Mucosa of stomach (tissue), 1 donor: Measurements from ENCODE around the gene GAS2L1.
"Not testable (repeated sequence)": the region's sequence is repeated elsewhere in the genome, so short reads cannot be mapped to it uniquely, and the experiment has no call there.

ENCODE experiments used
- H3K27me3 ChIP-seq: one replicate; pipeline ENCODE4 v1.7.0; 2013; ENCODE audit warnings: mild to moderate bottlenecking, low read length; ENCODE audit not compliant: control insufficient read depth, insufficient read depth
- H3K36me3 ChIP-seq: one replicate; pipeline ENCODE4 v1.7.0; 2013; ENCODE audit warnings: low read length; ENCODE audit not compliant: control insufficient read depth, insufficient read depth
- H3K4me1 ChIP-seq: one replicate; pipeline ENCODE4 v1.7.0; 2013; ENCODE audit warnings: mild to moderate bottlenecking, low read length; ENCODE audit not compliant: control insufficient read depth, insufficient read depth
- H3K4me3 ChIP-seq: one replicate; pipeline ENCODE4 v1.7.0; 2013; ENCODE audit warnings: low read length
- H3K9ac ChIP-seq: one replicate; pipeline ENCODE4 v1.7.0; 2013; ENCODE audit warnings: mild to moderate bottlenecking, low read length, moderate library complexity
- H3K9me3 ChIP-seq: one replicate; pipeline ENCODE4 v1.7.0; 2013; ENCODE audit warnings: mild to moderate bottlenecking, low read length, moderate library complexity; ENCODE audit not compliant: control insufficient read depth
- donor health status: Pancreatic carcinoma.

GAS2L1 gene

DNA sequence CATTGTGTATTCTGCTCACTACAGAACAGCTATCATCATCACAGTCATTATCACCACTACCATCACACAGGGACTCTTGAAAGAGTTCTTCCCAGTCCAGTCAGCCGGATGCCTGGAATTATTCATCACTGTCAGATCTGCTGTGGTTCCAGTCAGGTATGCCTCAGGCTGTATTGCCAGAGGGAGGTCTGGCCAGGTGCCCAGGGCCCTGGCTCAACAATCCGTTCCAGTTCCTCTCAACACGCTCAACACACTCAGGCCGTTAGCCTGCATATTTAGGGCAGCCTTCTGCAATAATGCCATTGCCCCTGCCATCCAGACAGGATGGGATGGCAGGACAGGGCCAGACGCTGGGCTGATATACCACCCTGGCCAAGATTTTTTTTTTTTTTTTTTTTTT, 37.7 kb downstream of the GAS2L1 start:
- H3K9ac ChIP-seq: no peak overlapping the region
- H3K36me3 ChIP-seq: peaks cover 27% of the 10 kb centered on the region
- no peaks in the 10 kb centered on the region for H3K27me3 ChIP-seq
- H3K4me1 ChIP-seq: no peaks in the 10 kb centered on the region
- H3K4me3 ChIP-seq: no peak overlapping the region
- no peaks in the 10 kb centered on the region for H3K9me3 ChIP-seq

- not testable (repeated sequence) for H3K4me3 ChIP-seq, H3K9ac ChIP-seq, H3K4me1 ChIP-seq, H3K27me3 ChIP-seq, H3K9me3 ChIP-seq
- peaks cover 28% of the 10 kb centered on the region for H3K36me3 ChIP-seq
Measured at GRCh38 chr22:29344889-29345288, 38.4 kb downstream of the GAS2L1 start.

- Histone ChIP-seq H3K9me3 (no peaks in the 10 kb centered on the region), H3K4me1 (no peaks in the 10 kb centered on the region), H3K36me3 (peaks cover 22% of the 10 kb centered on the region), H3K4me3 (no peak overlapping the region), H3K9ac (no peak overlapping the region), H3K27me3 (no peaks in the 10 kb centered on the region)
Measured at GRCh38 chr22:29345932-29346331, 39.5 kb downstream of the GAS2L1 start.

DNA sequence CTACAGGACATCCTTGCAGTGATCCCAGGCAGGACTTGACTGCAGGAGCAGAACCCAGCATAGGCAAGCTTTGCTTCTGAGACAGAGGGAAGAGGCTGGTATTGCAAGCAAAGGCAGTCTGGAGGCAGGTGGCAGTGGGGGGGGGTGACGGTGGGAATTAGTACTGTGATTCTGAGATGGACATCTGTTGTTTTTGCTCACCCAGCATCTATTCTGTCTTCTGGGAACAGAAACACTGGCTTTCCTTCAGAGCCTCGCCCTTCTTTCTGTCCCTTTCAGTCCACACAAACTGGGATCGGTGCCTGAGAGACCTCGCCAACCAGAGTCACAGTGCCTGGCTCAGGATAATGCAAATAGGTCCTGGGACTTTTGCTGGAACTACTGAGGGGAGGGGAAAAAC, 40.2 kb downstream of the GAS2L1 start:
- no peak overlapping the region for H3K4me3 ChIP-seq
- no peaks in the 10 kb centered on the region for H3K27me3 ChIP-seq
- no peak overlapping the region for H3K9ac ChIP-seq
- no peaks in the 10 kb centered on the region for H3K4me1 ChIP-seq
- no peaks in the 10 kb centered on the region for H3K9me3 ChIP-seq
- H3K36me3 ChIP-seq: peaks cover 24% of the 10 kb centered on the region

DNA sequence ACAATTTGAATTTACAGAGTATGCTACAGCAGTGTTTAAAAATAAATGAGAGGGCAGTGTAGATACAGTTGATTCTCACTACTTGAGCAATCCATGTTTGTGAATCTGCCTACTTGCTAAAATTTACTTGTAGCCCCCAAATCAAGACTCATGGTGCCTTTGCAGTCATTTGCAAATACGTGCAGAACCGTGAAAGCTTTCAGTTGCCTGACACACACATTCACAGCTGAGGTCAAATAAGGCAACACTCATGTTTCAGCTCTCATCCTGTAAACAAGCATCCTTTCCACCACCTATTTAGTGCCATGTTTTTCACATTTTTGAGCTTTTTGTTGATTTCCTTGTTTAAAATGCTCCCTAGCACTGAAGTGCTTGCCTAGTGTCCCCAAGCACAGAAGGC, 41.6 kb downstream of the GAS2L1 start:
- H3K4me1 ChIP-seq: no peaks in the 10 kb centered on the region
- H3K4me3 ChIP-seq: no peak overlapping the region
- no peaks in the 10 kb centered on the region for H3K9me3 ChIP-seq
- peaks cover 24% of the 10 kb centered on the region for H3K36me3 ChIP-seq
- no peak overlapping the region for H3K9ac ChIP-seq
- H3K27me3 ChIP-seq: no peaks in the 10 kb centered on the region

DNA sequence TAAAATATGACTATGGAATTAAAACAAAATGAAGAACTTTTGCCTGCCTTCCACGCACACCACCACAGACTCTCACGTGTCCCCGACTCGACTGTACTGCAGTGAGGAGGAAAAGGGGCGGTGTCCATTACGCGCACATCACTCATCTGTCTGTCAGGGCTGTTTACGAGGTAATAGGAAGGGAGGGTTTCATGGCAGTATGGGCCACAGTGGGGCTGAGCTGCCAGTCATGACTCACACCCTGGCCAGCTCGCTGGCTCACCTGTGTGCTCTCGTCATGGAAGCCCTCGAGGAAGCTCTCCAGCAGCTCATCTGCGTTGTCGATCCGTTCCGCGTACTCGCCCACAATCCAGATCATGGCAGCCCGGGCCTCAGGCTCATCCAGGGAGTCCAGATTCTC, 42.5 kb downstream of the GAS2L1 start:
- H3K4me3 ChIP-seq: no peak overlapping the region
- no peaks in the 10 kb centered on the region for H3K4me1 ChIP-seq
- H3K36me3 ChIP-seq: peaks cover 31% of the 10 kb centered on the region
- no peaks in the 10 kb centered on the region for H3K9me3 ChIP-seq
- no peaks in the 10 kb centered on the region for H3K27me3 ChIP-seq
- H3K9ac ChIP-seq: no peak overlapping the region

DNA sequence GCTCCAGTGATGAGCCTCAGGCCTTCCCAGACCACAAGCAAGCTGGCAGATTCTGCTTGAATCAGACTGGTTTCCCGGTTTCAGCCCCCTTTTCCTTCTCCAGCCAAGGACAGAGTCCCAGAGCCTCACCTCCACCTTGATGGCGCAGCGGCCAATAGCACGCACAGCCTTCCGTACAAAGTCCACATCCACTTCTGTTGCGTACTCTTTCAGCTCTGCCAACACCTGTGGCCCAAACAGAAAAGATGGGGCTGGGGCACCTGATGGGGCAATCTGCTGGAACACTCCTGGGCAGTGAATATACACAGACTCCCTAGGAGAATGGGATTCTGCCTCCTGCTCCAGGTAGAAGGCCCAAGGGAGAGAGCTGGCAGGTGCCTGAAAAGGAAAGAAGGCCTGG, 44.6 kb downstream of the GAS2L1 start:
- H3K27me3 ChIP-seq: no peaks in the 10 kb centered on the region
- H3K36me3 ChIP-seq: peaks cover 31% of the 10 kb centered on the region

GRCh38 chr22:29351891-29352290, 45.4 kb downstream of the GAS2L1 start:
- Histone ChIP-seq H3K4me1 (no peaks in the 10 kb centered on the region), H3K27me3 (no peaks in the 10 kb centered on the region), H3K4me3 (no peak overlapping the region), H3K9ac (no peak overlapping the region), H3K36me3 (peaks cover 31% of the 10 kb centered on the region), H3K9me3 (no peaks in the 10 kb centered on the region)

More for the DNA sequence above, 44.6 kb downstream of the GAS2L1 start:
- no peak overlapping the region for H3K4me3 ChIP-seq
- H3K9ac ChIP-seq: no peak overlapping the region
- H3K9me3 ChIP-seq: no peaks in the 10 kb centered on the region
- H3K4me1 ChIP-seq: no peaks in the 10 kb centered on the region

DNA sequence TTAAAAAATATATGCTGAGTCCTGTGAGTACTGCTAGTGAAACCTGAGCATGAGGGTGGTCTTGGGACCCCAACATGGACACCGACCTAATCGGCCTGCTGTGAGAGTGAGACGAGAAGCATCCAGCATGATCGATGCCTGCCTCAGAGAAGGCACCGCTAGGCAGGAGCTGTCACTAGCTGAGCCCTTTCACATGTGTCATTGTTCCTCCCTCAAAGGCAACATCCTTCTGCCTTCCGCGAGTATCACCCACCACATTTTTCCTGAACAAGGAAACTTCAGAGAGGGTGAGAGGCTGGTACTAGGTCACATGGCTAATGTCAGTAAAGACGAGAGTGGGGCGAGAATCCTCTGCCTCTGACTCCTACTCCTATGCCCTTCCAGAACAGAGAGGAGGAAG, 46.3 kb downstream of the GAS2L1 start:
- no peaks in the 10 kb centered on the region for H3K9me3 ChIP-seq
- no peaks in the 10 kb centered on the region for H3K4me1 ChIP-seq
- H3K4me3 ChIP-seq: no peak overlapping the region
- no peaks in the 10 kb centered on the region for H3K27me3 ChIP-seq
- H3K36me3 ChIP-seq: peaks cover 28% of the 10 kb centered on the region
- H3K9ac ChIP-seq: no peak overlapping the region

DNA sequence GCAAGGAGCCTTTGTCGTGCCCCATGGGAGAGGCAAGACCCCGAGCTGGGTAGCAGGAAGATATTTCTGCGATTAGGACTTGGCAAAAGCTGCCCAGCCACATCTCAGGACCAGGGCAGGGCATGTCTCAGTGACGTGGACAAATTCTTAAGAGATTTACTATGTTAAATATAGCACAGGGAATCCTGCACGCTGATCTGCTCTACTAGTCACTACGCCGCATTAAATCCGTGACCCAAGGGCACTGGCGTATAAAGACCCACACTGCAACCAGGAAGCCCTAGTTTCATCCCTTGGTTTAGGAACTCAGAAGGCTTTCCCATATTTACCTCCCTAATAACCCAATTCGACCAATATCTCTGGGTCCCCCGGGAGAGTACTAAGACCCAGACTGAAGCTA, 46.8 kb downstream of the GAS2L1 start:
- H3K9ac ChIP-seq: no peak overlapping the region
- H3K36me3 ChIP-seq: peaks cover 23% of the 10 kb centered on the region

DNA sequence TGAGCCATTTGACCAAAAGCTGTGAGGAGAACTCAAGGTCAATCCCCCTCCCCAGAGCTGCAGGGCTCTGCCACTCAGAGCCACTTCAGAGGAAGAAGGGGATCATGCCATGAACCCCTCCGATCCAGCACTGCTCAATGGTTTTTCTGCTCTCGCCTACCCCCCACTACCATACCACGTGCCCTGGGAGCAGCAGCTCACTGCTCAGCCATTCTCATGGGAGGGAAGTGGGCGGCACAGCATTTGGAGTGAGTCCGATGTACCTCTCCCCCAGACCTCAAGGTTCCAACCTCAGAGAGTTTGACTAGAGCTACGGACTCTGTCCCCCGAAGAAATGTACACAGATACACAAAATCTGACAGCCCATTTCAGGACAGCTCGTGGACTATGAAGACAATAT, 47.4 kb downstream of the GAS2L1 start:
- no peak overlapping the region for H3K9ac ChIP-seq
- no peak overlapping the region for H3K4me3 ChIP-seq
- H3K9me3 ChIP-seq: no peaks in the 10 kb centered on the region
- H3K36me3 ChIP-seq: peaks cover 22% of the 10 kb centered on the region
- H3K27me3 ChIP-seq: no peaks in the 10 kb centered on the region
- no peaks in the 10 kb centered on the region for H3K4me1 ChIP-seq

More for the DNA sequence above, 46.8 kb downstream of the GAS2L1 start:
- Histone ChIP-seq H3K27me3 (no peaks in the 10 kb centered on the region), H3K4me1 (no peaks in the 10 kb centered on the region), H3K9me3 (no peaks in the 10 kb centered on the region), H3K4me3 (no peak overlapping the region)

DNA sequence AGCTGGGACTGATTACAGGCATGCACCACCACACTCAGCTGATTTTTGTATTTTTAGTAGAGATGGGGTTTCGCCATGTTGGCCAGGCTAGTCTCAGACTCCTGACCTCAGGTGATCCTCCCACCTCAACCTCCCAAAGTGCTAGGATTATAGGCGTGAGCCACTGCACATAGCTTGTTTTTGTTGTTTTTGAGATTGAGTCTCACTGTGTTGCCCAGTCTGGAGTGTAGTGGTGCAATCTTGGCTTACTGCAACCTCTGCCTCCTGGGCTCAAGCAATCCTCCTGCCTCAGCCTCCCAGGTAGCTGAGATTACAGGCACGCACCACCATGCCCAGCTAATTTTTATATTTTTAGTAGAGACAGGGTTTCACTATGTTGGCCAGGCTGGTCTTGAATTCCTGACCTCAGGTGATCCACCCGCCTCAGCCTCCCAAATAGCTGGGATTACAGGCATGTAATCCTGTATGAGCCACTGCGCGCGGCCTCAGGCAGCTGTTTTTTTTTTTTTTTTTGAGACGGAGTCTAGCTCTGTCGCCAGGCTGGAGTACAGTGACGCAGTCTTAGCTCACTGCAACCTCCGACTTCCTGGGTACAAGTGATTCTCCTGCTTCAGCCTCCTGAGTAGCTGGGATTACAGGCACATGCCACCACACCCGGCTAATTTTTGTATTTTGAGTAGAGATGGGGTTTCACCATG, 50.9 kb downstream of the GAS2L1 start:
- H3K9ac ChIP-seq, H3K4me1 ChIP-seq: not testable (repeated sequence)
- H3K36me3 ChIP-seq: peaks cover 14% of the 10 kb centered on the region

GRCh38 chr22:29359469-29359868, 53.0 kb downstream of the GAS2L1 start:
- no peaks in the 10 kb centered on the region for H3K27me3 ChIP-seq
- no peaks in the 10 kb centered on the region for H3K9me3 ChIP-seq
- H3K4me1 ChIP-seq: no peaks in the 10 kb centered on the region
- peaks cover 8% of the 10 kb centered on the region for H3K36me3 ChIP-seq
- H3K9ac ChIP-seq: no peak overlapping the region
- no peak overlapping the region for H3K4me3 ChIP-seq

More for the DNA sequence above, 50.9 kb downstream of the GAS2L1 start:
- not testable (repeated sequence) for H3K9me3 ChIP-seq, H3K27me3 ChIP-seq, H3K4me3 ChIP-seq
